Measurements from ENCODE around the gene PCDHB15. TPM values are rescaled to one million over a fixed set of nuclear protein-coding genes. Genes with fewer than 3 reads are reported as not detected.

Gene PCDHB15
- total RNA-seq, 1 experiment from 2014 or later: 1.2 TPM

GRCh38 chr5:141250576-141250975, 5.4 kb downstream of the PCDHB15 start:
- peak; percentile 77 for DNase-seq (ENCODE audit: low spot score)
- ChIA-PET POLR2A (ENCODE audit: low non-redundant PET) (no interaction called here), CTCF (interaction anchor here (1.1 kb wide), 1 partner anchor 27 kb away, joined by 5 read pairs; the partner anchor contains the start of gene PCDHB14)
- no peaks in the 10 kb centered on the region for H3K27me3 ChIP-seq (replicated peaks; ENCODE audit: insufficient read depth, low read depth, low read length, poor library complexity)
- BruUV-seq (replicated peaks): no TSS peak
- intact Hi-C loops (cut with micrococcal nuclease; ENCODE audit: unreplicated experiment): no loop called here
- H3K4me3 ChIP-seq (ENCODE audit: low read depth, low read length, poor library complexity, severe bottlenecking): no peak overlapping the region
- H3K4me1 ChIP-seq (ENCODE audit: insufficient read depth, low read length, poor library complexity, severe bottlenecking): peaks cover 7% of the 10 kb centered on the region
- peaks cover 73% of the 10 kb centered on the region for H3K9me3 ChIP-seq (ENCODE audit: low read depth, low read length, poor library complexity, severe bottlenecking)
- TF ChIP-seq CTCF (conservative IDR thresholded peaks at IDR 0.05; ENCODE audit: low read depth, low read length) (0 out of 2 replicates have a peak, but pooled peaks have one; percentile 14), EZH2 (IDR thresholded peaks at IDR 0.05; ENCODE audit: borderline replicate concordance, low read depth, low read length, poor library complexity, severe bottlenecking) (no peak)
- H3K36me3 ChIP-seq (ENCODE audit: insufficient read depth, low read length, poor library complexity, severe bottlenecking): no peaks in the 10 kb centered on the region
- no peak overlapping the region for H3K27ac ChIP-seq (ENCODE audit: low read depth, low read length, poor library complexity, severe bottlenecking)

GRCh38 chr5:141258464-141258863, 13.3 kb downstream of the PCDHB15 start:
- BruUV-seq (replicated peaks): no TSS peak
- intact Hi-C loops (cut with micrococcal nuclease; ENCODE audit: unreplicated experiment): no loop called here
- peaks cover 95% of the 10 kb centered on the region for H3K9me3 ChIP-seq (ENCODE audit: low read depth, low read length, poor library complexity, severe bottlenecking)
- no peak for TF ChIP-seq CTCF (conservative IDR thresholded peaks at IDR 0.05; ENCODE audit: low read depth, low read length)
- TF ChIP-seq EZH2 (IDR thresholded peaks at IDR 0.05; ENCODE audit: borderline replicate concordance, low read depth, low read length, poor library complexity, severe bottlenecking): no peak
- H3K27ac ChIP-seq (ENCODE audit: low read depth, low read length, poor library complexity, severe bottlenecking): no peak overlapping the region
- DNase-seq (ENCODE audit: low spot score): no peak
- POLR2A ChIA-PET (ENCODE audit: low non-redundant PET): no interaction called here
- H3K4me1 ChIP-seq (ENCODE audit: insufficient read depth, low read length, poor library complexity, severe bottlenecking): no peaks in the 10 kb centered on the region
- H3K27me3 ChIP-seq (replicated peaks; ENCODE audit: insufficient read depth, low read depth, low read length, poor library complexity): no peaks in the 10 kb centered on the region
- H3K4me3 ChIP-seq (ENCODE audit: low read depth, low read length, poor library complexity, severe bottlenecking): no peak overlapping the region
- CTCF ChIA-PET: no interaction called here
- no peaks in the 10 kb centered on the region for H3K36me3 ChIP-seq (ENCODE audit: insufficient read depth, low read length, poor library complexity, severe bottlenecking)

- no TSS peak for BruUV-seq (replicated peaks)
- no peak for TF ChIP-seq CTCF (conservative IDR thresholded peaks at IDR 0.05; ENCODE audit: low read depth, low read length)
- no peak for TF ChIP-seq EZH2 (IDR thresholded peaks at IDR 0.05; ENCODE audit: borderline replicate concordance, low read depth, low read length, poor library complexity, severe bottlenecking)
- intact Hi-C loops (cut with micrococcal nuclease; ENCODE audit: unreplicated experiment): no loop called here
- POLR2A ChIA-PET (ENCODE audit: low non-redundant PET): no interaction called here
- Histone ChIP-seq H3K9me3 (ENCODE audit: low read depth, low read length, poor library complexity, severe bottlenecking) (peaks cover 95% of the 10 kb centered on the region), H3K4me3 (ENCODE audit: low read depth, low read length, poor library complexity, severe bottlenecking) (no peak overlapping the region), H3K27me3 (replicated peaks; ENCODE audit: insufficient read depth, low read depth, low read length, poor library complexity) (no peaks in the 10 kb centered on the region), H3K27ac (ENCODE audit: low read depth, low read length, poor library complexity, severe bottlenecking) (no peak overlapping the region), H3K4me1 (ENCODE audit: insufficient read depth, low read length, poor library complexity, severe bottlenecking) (no peaks in the 10 kb centered on the region), H3K36me3 (ENCODE audit: insufficient read depth, low read length, poor library complexity, severe bottlenecking) (no peaks in the 10 kb centered on the region)
- DNase-seq (ENCODE audit: low spot score): no peak
- CTCF ChIA-PET: no interaction called here
Observed at GRCh38 chr5:141258948-141259347, 13.8 kb downstream of the PCDHB15 start.
